Kidney (tissue), 14 donors: Measurements from ENCODE around the gene HSPA4. TPM values are rescaled to one million over a fixed set of nuclear protein-coding genes. Genes with fewer than 3 reads are reported as not detected.
"Not testable (repeated sequence)": the region's sequence is repeated elsewhere in the genome, so short reads cannot be mapped to it uniquely, and the experiment has no call there.

Experiments used
- DNase-seq, 5 donors: peaks; one replicate each; pipeline ENCODE4 v3.0.0-alpha.2; 2013 to 2020
- FAIRE-seq: peaks from 2 replicates; lab custom pipeline; 2012; peaks lifted over from hg19 to GRCh38; lab: Jason Lieb, UNC
- H3K27ac ChIP-seq, 2 donors: one replicate each; pipeline ENCODE4 v1.7.0; 2013; ENCODE audit warnings: low read depth in 2 of 2, low read length in 2 of 2, inconsistent platforms in 1 of 2
- H3K27me3 ChIP-seq: one replicate; pipeline ENCODE4 v1.7.1; 2013; ENCODE audit warnings: low read length, inconsistent platforms; ENCODE audit not compliant: control insufficient read depth, insufficient read depth
- H3K36me3 ChIP-seq, 3 donors: one replicate each; pipeline versions ENCODE4 v1.7.0 to v1.7.1; 2013; ENCODE audit warnings: low read length in 3 of 3, control low read depth in 1 of 3, inconsistent platforms in 1 of 3; ENCODE audit not compliant: insufficient read depth in 3 of 3, control insufficient read depth in 2 of 3
- H3K4me1 ChIP-seq, 3 donors: one replicate each; pipeline versions ENCODE4 v1.7.0 to v1.7.1; 2013; ENCODE audit warnings: low read length in 3 of 3, inconsistent platforms in 1 of 3, low read depth in 1 of 3; ENCODE audit not compliant: control insufficient read depth in 2 of 3, insufficient read depth in 2 of 3
- H3K4me3 ChIP-seq, 3 donors: one replicate each; pipeline versions ENCODE4 v1.7.0 to v1.8.1; 2013; ENCODE audit warnings: low read length in 3 of 3, control low read depth in 1 of 3, inconsistent platforms in 1 of 3
- H3K9ac ChIP-seq, 3 donors: one replicate each; pipeline versions ENCODE4 v1.7.0 to v1.7.1; 2013; ENCODE audit warnings: low read length in 3 of 3, control low read depth in 1 of 3, inconsistent platforms in 1 of 3
- H3K9me3 ChIP-seq, 3 donors: one replicate each; pipeline versions ENCODE4 v1.7.0 to v1.7.1; 2013; ENCODE audit warnings: low read length in 3 of 3, control low read depth in 1 of 3, inconsistent platforms in 1 of 3; ENCODE audit not compliant: control insufficient read depth in 2 of 3, insufficient read depth in 1 of 3
- CTCF ChIP-seq: IDR thresholded peaks from 3 replicates; pipeline ENCODE4 v1.5.1; 2012; ENCODE audit warnings: mild to moderate bottlenecking, moderate library complexity, borderline replicate concordance; ENCODE audit not compliant: insufficient read depth; ENCODE audit errors: extremely low read depth
- intact Hi-C: fragments of 100-400 bp; cut with DNase I; formaldehyde crosslinking; loops from one replicate; pipeline ENCODE4 v1.11.1; 2022
- polyA plus RNA-seq: library from polyadenylated mRNA; stranded (reverse); fragments of 350-450 nt; fragmentation: Illumina TruSeq; extraction: RNeasy Lipid Tissue Mini Kit (QIAGEN cat#74804); gene quantifications from one replicate; pipeline ENCODE4 v1.2.3, GENCODE V29; 2014; ENCODE audit warnings: low read depth, low replicate concordance; ENCODE audit not compliant: insufficient read depth
- total RNA-seq: library from RNA; stranded (reverse); fragmentation: NEBNext Ultra II Directional; extraction: Animal tissue kit (Norgen Biotek cat#: 25700); gene quantifications from one replicate; pipeline ENCODE4 v1.2.1, GENCODE V29; 2021
- donor health status: control.
- donor health status: control.
- donor health status: control.
- donor health status: control.
- donor health status: control.
- donor health status: DM: yes; HTN: yes; CAD: no.
- donor health status: Normal renal cell carcinoma (clear cell type).

Gene HSPA4
- total and polyA plus RNA-seq, 2 donors from 2014 or later: 79.7 to 81.5 TPM

- Histone ChIP-seq H3K4me1 (no peaks in the 10 kb centered on the region), H3K9ac (no peak overlapping the region), H3K27me3 (no peaks in the 10 kb centered on the region), H3K27ac (no peak overlapping the region), H3K36me3 (peaks cover 0 to 5% (median 4%) of the 10 kb centered on the region in 3 donors), H3K4me3 (no peak overlapping the region), H3K9me3 (no peaks in the 10 kb centered on the region)
- intact Hi-C loops: no loop called here
- DNase-seq (no peak), FAIRE-seq (no peak)
- no peak for TF ChIP-seq CTCF
Observed at GRCh38 chr5:133081036-133081435, 29.2 kb downstream of the HSPA4 start.

- no peak overlapping the region for H3K27ac ChIP-seq
- no peak overlapping the region for H3K4me3 ChIP-seq
- no peaks in the 10 kb centered on the region for H3K9me3 ChIP-seq
- H3K9ac ChIP-seq: no peak overlapping the region
- intact Hi-C loops: no loop called here
- TF ChIP-seq CTCF: no peak
- no peak for DNase-seq
- no peak for FAIRE-seq
- no peaks in the 10 kb centered on the region for H3K27me3 ChIP-seq
- no peaks in the 10 kb centered on the region for H3K4me1 ChIP-seq
- peaks cover 2 to 4% (median 2%) of the 10 kb centered on the region in 3 donors for H3K36me3 ChIP-seq
Observed at GRCh38 chr5:133081703-133082102, 29.9 kb downstream of the HSPA4 start.

GRCh38 chr5:133082128-133082527, 30.3 kb downstream of the HSPA4 start:
- H3K36me3 ChIP-seq: peaks cover 3 to 5% (median 4%) of the 10 kb centered on the region in 3 donors
- DNase-seq (no peak), FAIRE-seq (no peak)
- intact Hi-C loops: no loop called here
- no peak overlapping the region for H3K9ac ChIP-seq
- H3K27ac ChIP-seq: no peak overlapping the region
- no peak for TF ChIP-seq CTCF
- H3K9me3 ChIP-seq: no peaks in the 10 kb centered on the region
- no peak overlapping the region for H3K4me3 ChIP-seq
- no peaks in the 10 kb centered on the region for H3K27me3 ChIP-seq
- H3K4me1 ChIP-seq: no peaks in the 10 kb centered on the region

- Histone ChIP-seq H3K36me3 (peaks cover 5 to 16% (median 8%) of the 10 kb centered on the region in 3 donors), H3K4me1 (no peaks in the 10 kb centered on the region), H3K9ac (no peak overlapping the region), H3K27ac (no peak overlapping the region), H3K27me3 (no peaks in the 10 kb centered on the region), H3K9me3 (no peaks in the 10 kb centered on the region), H3K4me3 (no peak overlapping the region)
- intact Hi-C loops: no loop called here
- DNase-seq: no peak
- FAIRE-seq: no peak
- no peak for TF ChIP-seq CTCF
Observed at GRCh38 chr5:133083901-133084300, 32.1 kb downstream of the HSPA4 start.

- intact Hi-C loops, FAIRE-seq: not testable (repeated sequence)
Observed at GRCh38 chr5:133085171-133085570, 33.4 kb downstream of the HSPA4 start.

More at GRCh38 chr5:133085171-133085570, 33.4 kb downstream of the HSPA4 start:
- H3K36me3 ChIP-seq: peaks cover 5 to 25% (median 14%) of the 10 kb centered on the region in 3 donors
- H3K27me3 ChIP-seq, H3K9me3 ChIP-seq, H3K9ac ChIP-seq, H3K27ac ChIP-seq, H3K4me1 ChIP-seq, H3K4me3 ChIP-seq, DNase-seq: not testable (repeated sequence)
